Left hindlimb (tissue), 1 donor: ENCODE measurements around the gene ADAM33.

ENCODE experiments used
- DNase-seq: peaks from one replicate; pipeline ENCODE4 v3.0.0-alpha.2; 2018

The ADAM33 gene

GRCh38 chr20:3706774-3707507 is 25.1 kb upstream of the ADAM33 start:
- DNase-seq = no peak

- no peak for DNase-seq
These were observed 24.3 kb upstream of the ADAM33 start for GRCh38 chr20:3705970-3706739.

- DNase-seq = no peak
These were observed 23.7 kb upstream of the ADAM33 start for GRCh38 chr20:3705491-3705969.

- no peak for DNase-seq
These were observed 22.3 kb upstream of the ADAM33 start for GRCh38 chr20:3704087-3704486.

GRCh38 chr20:3702611-3703391 is 21.0 kb upstream of the ADAM33 start:
- no peak for DNase-seq

- no peak for DNase-seq
These were observed 19.5 kb upstream of the ADAM33 start for GRCh38 chr20:3701061-3701998.

- DNase-seq = no peak
These were observed 17.2 kb upstream of the ADAM33 start for GRCh38 chr20:3699037-3699436.

DNA sequence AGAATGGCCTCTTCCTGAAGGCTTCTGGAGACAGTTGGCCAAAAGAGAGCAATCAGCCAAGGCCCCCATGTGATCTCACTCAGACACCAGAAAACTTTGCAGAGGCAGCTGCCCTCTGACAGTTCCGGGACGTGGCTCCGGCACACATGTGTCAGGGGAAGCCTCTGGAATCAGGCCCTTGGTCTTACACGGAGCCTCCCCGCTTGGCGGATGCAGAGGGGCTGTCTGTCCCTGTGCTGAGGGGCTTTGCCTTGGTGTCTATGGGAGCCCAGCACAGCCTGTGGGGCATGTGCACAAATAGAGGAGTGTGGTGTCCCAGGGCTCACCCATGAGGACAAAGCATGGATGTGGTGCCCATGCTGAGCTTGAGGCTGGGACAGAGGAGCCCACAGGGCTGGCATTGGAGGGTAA is 16.8 kb upstream of the ADAM33 start:
- no peak for DNase-seq

- peak; percentile 13 for DNase-seq
These were observed 15.9 kb upstream of the ADAM33 start for GRCh38 chr20:3697588-3698305.

DNA sequence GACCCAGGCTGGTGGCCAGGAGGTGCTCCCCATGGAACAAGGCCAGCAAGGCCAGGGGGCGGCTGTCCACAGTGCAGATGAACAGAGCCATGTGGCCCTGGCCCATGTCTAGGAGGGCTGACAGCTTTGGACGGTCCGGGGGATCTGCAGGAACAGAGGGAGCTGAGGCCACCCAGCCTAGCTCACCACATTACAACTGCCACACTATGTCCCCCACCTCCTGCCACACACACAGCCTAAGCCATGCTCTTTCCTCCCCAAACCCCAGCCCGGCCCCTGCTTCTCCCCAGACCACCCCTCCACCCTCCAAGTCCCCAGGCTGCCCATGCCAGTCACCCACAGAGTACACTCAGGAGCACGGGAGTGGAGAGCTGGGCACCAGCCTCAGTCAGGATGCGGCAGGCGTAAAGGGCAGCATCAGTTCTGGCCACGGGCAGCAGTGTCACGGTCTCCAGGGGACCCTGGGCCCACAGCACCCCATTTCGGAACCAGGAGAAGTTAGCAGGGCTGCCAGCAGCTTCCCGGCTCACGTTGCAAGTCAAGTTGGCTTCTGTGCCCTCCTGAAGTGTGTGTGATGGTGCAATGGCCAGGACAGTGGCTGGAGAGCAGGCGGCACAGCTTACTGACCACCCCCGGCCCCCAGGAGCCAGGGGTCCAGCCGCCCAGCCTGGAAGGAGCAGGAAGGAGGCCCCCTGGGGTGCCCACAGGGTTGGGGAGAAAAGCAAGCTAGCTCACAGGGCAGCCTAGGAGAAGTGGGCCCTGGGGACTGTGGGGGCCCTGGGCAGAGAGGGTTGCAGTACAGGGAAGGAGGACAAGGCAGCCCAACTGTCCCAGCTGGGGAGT is 15.2 kb upstream of the ADAM33 start:
- DNase-seq = no peak

DNA sequence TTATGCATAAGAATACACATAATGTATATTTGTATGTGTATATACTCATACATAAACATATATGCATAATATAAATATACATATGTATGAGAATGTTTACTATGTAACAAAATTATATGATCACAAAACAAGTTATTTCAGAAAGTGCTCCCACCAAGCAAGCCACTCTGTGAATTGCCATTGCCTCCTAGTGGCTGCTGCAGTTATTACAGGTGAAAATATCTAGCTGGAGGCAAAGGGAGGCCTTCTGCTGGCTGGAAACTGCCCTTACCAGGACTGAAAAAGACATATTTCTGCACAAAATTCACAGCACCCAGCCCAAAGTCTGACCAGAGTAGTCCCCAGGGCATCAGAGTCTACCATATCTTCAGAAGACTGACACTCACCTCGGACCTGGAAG is 14.4 kb upstream of the ADAM33 start:
- DNase-seq = no peak

GRCh38 chr20:3694864-3695263 is 13.1 kb upstream of the ADAM33 start:
- DNase-seq = peak; percentile 15

GRCh38 chr20:3693376-3693775 is 11.6 kb upstream of the ADAM33 start:
- DNase-seq = peak; percentile 24

DNA sequence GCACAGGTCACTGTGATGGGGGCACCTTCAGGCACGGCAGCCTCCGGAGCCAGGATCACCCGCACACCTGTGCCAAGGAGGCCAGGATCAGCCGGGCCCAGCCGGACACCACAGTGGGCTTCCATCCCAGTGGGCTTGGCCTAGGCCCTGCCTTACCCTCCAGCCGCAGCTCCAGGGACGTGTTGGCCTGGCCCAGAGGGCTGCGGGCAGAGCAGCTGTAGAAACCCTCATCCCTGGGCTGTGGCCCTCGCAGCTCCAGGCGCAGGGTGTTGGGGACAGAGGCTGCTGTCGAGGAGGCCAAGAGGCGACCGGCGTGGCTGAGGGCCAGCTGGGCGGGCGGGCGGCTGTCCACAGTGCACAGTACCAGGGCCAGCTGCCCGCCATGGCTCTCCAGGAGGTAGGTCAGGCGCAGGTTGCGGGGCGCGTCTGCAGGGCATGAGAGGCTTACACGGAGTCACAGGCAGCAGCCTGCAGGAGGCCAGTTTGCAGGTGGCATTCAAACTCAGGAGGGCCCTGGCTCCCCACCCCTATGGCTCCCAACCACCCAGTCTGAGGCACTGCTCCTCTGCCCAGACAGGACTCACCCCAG is 11.0 kb upstream of the ADAM33 start:
- peak; percentile 17 for DNase-seq

DNA sequence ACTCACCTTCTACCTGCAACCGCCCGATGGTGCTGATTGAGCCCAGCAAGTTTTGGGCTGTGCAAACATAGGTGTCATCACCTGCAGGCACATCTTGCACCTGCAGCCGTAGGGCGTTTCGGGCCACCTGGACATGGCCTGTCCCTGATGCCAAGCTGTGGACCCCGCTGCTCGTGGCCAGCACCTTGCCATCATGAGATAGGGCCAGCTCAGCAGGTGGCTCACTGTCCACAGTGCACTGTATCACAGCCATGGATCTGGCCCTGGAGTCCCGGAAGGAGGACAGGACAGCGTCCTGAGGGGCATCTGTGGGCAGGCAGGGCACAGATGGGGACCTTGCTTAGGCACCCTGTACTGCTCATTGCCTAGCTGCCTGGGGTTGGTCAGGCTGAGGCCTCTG is 10.1 kb upstream of the ADAM33 start:
- DNase-seq = peak; percentile 2

GRCh38 chr20:3691306-3691705 is 9.5 kb upstream of the ADAM33 start:
- peak; percentile 21 for DNase-seq

DNA sequence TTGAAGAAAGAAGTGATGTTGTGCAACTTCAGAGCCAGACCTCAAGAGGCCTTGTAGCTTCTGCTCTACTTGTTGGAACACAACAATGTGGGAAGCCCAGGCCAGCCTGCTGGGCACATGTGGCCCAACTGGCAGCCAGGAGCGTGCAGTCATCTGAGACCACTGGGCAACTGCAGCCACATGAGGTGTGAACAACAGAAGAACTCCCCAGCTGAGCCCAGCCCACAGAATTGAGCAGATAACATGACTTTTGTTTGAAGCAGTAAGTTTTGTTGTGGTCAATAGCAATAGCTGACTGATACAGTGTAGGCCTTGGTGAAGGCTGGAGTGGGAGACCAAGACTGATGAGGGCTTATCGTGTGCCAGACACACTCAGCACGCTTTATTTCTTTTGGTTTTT is 8.6 kb upstream of the ADAM33 start:
- peak; percentile 10 for DNase-seq

GRCh38 chr20:3689978-3690377 is 8.2 kb upstream of the ADAM33 start:
- peak; percentile 16 for DNase-seq

GRCh38 chr20:3687655-3688054 is 5.8 kb upstream of the ADAM33 start:
- DNase-seq = peak; percentile 36

- DNase-seq = peak; percentile 91
These were observed 5.1 kb upstream of the ADAM33 start for GRCh38 chr20:3686867-3687321.
